Fibroblast of lung (primary cell): ENCODE data around the gene PNMA8C. TPM values are rescaled to one million over a fixed set of nuclear protein-coding genes. Genes with fewer than 3 reads are reported as not detected.

ENCODE experiments used
- DNase-seq, 2 donors: peaks; one replicate each; pipeline versions ENCODE4 v3.0.0 to v3.0.0-alpha.2; 2010; ENCODE audit warnings: low read depth in 2 of 2
- H2AFZ ChIP-seq: 2 replicates; pipeline ENCODE4 v1.5.1; 2012; ENCODE audit warnings: low read length, control low read depth, inconsistent platforms
- H3K27ac ChIP-seq: 2 replicates; pipeline ENCODE4 v1.5.1; 2011; ENCODE audit warnings: low read length, control low read depth; ENCODE audit not compliant: insufficient read depth
- H3K27me3 ChIP-seq: 2 replicates; pipeline ENCODE4 v1.5.1; 2011; ENCODE audit warnings: mild to moderate bottlenecking, low read length; ENCODE audit not compliant: control insufficient read depth, insufficient read depth
- H3K36me3 ChIP-seq: 2 replicates; pipeline ENCODE4 v1.5.1; 2011; ENCODE audit warnings: low read length; ENCODE audit not compliant: control insufficient read depth, insufficient read depth
- H3K4me1 ChIP-seq: 2 replicates; pipeline ENCODE4 v1.5.1; 2011; ENCODE audit warnings: low read length; ENCODE audit not compliant: control insufficient read depth, insufficient read depth; ENCODE audit errors: extremely low read depth
- H3K4me2 ChIP-seq: 2 replicates; pipeline ENCODE4 v1.5.1; 2011; ENCODE audit warnings: low read length, control low read depth; ENCODE audit not compliant: insufficient read depth; ENCODE audit errors: extremely low read depth
- H3K4me3 ChIP-seq, 4 experiments: fragments of 200-600 bp in 1 of 4; sonication (generic) in 1 of 4; replicated peaks in 1 of 4; 2 replicates each; pipeline ENCODE4 v1.5.1; 2011 to 2016; ENCODE audit warnings: low read length in 4 of 4, low read depth in 3 of 4, mild to moderate bottlenecking in 3 of 4, control low read depth in 2 of 4, inconsistent platforms in 1 of 4, mixed read lengths in 1 of 4; ENCODE audit not compliant: insufficient read depth in 1 of 4; ENCODE audit errors: control extremely low read depth in 1 of 4
- H3K79me2 ChIP-seq: 2 replicates; pipeline ENCODE4 v1.5.1; 2012; ENCODE audit warnings: mild to moderate bottlenecking, low read length, inconsistent platforms; ENCODE audit not compliant: control insufficient read depth, insufficient read depth
- H3K9ac ChIP-seq: 2 replicates; pipeline ENCODE4 v1.5.1; 2011; ENCODE audit warnings: mild to moderate bottlenecking, low read length, control low read depth; ENCODE audit not compliant: insufficient read depth
- H3K9me3 ChIP-seq: 2 replicates; pipeline ENCODE4 v1.5.1; 2012; ENCODE audit warnings: low read depth, low read length; ENCODE audit not compliant: control insufficient read depth, insufficient read depth
- H4K20me1 ChIP-seq: 2 replicates; pipeline ENCODE4 v1.5.1; 2011; ENCODE audit warnings: low read length; ENCODE audit not compliant: control insufficient read depth, insufficient read depth; ENCODE audit errors: extremely low read depth
- EZH2 ChIP-seq: IDR thresholded peaks from 2 replicates; pipeline ENCODE4 v1.5.1; 2012; ENCODE audit warnings: low read length, control low read depth, mild to moderate bottlenecking; ENCODE audit errors: missing control alignments
- polyA minus RNA-seq: library from RNA; depleted of rRNA, polyadenylated mRNA; stranded (reverse); fragments of >200 nt; gene quantifications from 2 replicates; pipeline ENCODE4 v1.2.3, GENCODE V29; 2011; ENCODE audit warnings: low replicate concordance
- polyA plus RNA-seq, 2 donors: library from polyadenylated mRNA; depleted of rRNA in 1 of 2; stranded (reverse) in 1 of 2; unstranded in 1 of 2; fragments of >200 nt; gene quantifications; 2 replicates each; pipeline ENCODE4 v1.2.1, GENCODE V29; 2011 to 2012; ENCODE audit warnings: missing spikeins in 1 of 2
- total RNA-seq: library from RNA; depleted of rRNA; stranded (reverse); fragments of >200 nt; gene quantifications from 2 replicates; pipeline ENCODE4 v1.2.1, GENCODE V29; 2014
- TF ChIP-seq, protein P1 (sequence below), 2 donors: IDR thresholded peaks in 1 of 2; conservative IDR thresholded peaks in 1 of 2; 1 replicate in 1 of 2; 2 replicates in 1 of 2; pipeline ENCODE4 v1.5.1; 2011 to 2012; ENCODE audit warnings: low read length in 2 of 2, control low read depth in 1 of 2, inconsistent platforms in 1 of 2, low read depth in 1 of 2, mild to moderate bottlenecking in 1 of 2

The PNMA8C gene
- total RNA-seq (under 0.01 and 0.17 TPM in 2 replicates), polyA plus RNA-seq (0.01 and 0.07 TPM in 2 replicates), polyA minus RNA-seq (not detected in 2 replicates)
- 0.05 TPM in 1 of 2 replicates, not detected in the other for polyA plus RNA-seq (2012)

DNA sequence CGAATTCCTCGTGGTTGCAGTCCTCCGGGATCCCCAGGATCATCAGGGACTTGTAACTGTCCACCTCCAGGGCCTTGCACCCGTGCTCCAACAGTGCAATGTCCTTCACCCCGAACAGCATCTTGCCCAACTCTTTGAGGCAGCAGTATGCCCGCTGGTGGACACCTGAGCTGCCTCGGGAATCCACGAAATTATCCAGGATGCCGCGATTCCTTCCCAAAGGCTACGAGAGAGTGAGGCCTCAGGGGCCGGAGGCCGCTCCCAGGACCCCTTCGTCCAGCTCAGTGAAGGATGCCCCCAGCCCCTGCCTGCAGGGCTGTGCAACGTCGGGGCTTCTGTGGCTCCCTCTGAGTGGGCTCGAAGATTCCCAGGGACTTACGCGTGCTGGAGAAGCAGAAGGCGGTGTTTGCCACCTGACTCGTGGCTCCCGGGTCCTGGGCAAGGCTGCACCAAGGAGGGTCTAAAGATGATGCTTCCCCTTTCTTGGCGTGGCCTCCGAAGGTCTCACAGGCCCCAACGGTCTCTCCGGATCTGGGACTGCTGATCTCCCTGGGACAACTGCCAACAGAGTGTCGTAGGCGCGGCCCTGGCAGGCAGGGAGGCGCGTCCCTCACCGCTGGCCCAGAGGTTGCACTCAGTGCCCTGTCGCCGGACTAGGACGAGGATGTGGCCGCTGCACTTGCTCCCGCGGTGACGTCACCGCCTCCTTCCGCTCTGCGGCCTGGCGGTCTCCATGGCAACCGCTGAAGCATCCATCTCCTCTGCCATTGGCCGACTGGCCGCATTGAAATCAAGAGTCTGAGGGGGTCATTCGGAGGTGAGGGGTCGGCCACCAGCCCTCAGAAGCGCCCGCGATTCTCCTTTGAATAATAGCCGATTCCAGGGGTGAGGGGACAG lies at the start of gene PNMA8C:
PNMA8C (minus strand) TSS at position 698 of the 897 bp plus-strand sequence; CDS start at position 121, 577 bp downstream.
- peak within 1 kb of the TSS; percentile 78 for H3K4me2 ChIP-seq
- H3K4me1 ChIP-seq, result peaks cover 3% of the 10 kb centered on the region
- no peaks in the 10 kb centered on the region for H3K36me3 ChIP-seq
- H3K9me3 ChIP-seq, result no peaks in the 10 kb centered on the region
- H3K4me3 ChIP-seq, result peak within 1 kb of the TSS; percentile 17 to 32 (median 24)
- no peaks in the 10 kb centered on the region for H4K20me1 ChIP-seq
- no peaks in the 10 kb centered on the region for H3K79me2 ChIP-seq
- DNase-seq, result peak; percentile 52 to 61
- H3K27ac ChIP-seq, result no peak within 1 kb of the TSS
- no peaks in the 10 kb centered on the region for H3K27me3 ChIP-seq
- peak within 1 kb of the TSS; percentile 46 for H2AFZ ChIP-seq
- no peak within 1 kb of the TSS for H3K9ac ChIP-seq
- TF ChIP-seq, protein P1, sequence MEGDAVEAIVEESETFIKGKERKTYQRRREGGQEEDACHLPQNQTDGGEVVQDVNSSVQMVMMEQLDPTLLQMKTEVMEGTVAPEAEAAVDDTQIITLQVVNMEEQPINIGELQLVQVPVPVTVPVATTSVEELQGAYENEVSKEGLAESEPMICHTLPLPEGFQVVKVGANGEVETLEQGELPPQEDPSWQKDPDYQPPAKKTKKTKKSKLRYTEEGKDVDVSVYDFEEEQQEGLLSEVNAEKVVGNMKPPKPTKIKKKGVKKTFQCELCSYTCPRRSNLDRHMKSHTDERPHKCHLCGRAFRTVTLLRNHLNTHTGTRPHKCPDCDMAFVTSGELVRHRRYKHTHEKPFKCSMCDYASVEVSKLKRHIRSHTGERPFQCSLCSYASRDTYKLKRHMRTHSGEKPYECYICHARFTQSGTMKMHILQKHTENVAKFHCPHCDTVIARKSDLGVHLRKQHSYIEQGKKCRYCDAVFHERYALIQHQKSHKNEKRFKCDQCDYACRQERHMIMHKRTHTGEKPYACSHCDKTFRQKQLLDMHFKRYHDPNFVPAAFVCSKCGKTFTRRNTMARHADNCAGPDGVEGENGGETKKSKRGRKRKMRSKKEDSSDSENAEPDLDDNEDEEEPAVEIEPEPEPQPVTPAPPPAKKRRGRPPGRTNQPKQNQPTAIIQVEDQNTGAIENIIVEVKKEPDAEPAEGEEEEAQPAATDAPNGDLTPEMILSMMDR (conservative IDR thresholded peaks at IDR 0.05 in 1 of 2, IDR thresholded peaks at IDR 0.05 in 1 of 2; ENCODE audit: low read depth in 1 of 2, low read length in 2 of 2), result no peak
- TF ChIP-seq EZH2, result no peak

DNA sequence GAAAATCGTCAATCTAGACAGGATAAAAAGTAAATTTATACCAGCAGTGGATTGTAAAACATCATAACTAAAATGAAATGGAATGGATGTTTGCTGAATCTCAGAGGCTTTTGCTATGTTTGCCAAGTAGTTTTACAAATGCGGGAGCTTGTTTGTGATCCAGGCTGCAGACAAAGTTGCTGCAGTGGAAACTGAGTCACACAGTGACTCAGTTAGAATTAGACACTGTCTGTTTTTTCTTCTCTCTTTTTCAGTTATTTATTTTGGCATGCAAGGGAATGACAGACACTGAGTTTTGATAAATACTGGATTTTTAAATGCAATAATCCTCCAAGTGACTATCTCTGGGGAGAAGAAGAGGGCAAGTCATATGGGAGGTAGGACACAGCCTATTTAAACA lies 47.2 kb upstream of the PNMA8C start:
- H3K27ac ChIP-seq, result no peak overlapping the region
- H3K27me3 ChIP-seq, result no peaks in the 10 kb centered on the region
- H3K9ac ChIP-seq, result no peak overlapping the region
- H3K4me2 ChIP-seq, result no peak overlapping the region
- no peak overlapping the region for H3K4me3 ChIP-seq
- H4K20me1 ChIP-seq, result no peaks in the 10 kb centered on the region
- H3K4me1 ChIP-seq, result peaks cover 4% of the 10 kb centered on the region
- H2AFZ ChIP-seq, result no peak overlapping the region
- no peaks in the 10 kb centered on the region for H3K9me3 ChIP-seq
- peak in 1 of 2 donors; percentile 60 for DNase-seq
- H3K79me2 ChIP-seq, result no peaks in the 10 kb centered on the region
- no peaks in the 10 kb centered on the region for H3K36me3 ChIP-seq
- TF ChIP-seq, protein P1 (conservative IDR thresholded peaks at IDR 0.05 in 1 of 2, IDR thresholded peaks at IDR 0.05 in 1 of 2; ENCODE audit: low read depth in 1 of 2, low read length in 2 of 2), result no peak
- no peak for TF ChIP-seq EZH2

DNA sequence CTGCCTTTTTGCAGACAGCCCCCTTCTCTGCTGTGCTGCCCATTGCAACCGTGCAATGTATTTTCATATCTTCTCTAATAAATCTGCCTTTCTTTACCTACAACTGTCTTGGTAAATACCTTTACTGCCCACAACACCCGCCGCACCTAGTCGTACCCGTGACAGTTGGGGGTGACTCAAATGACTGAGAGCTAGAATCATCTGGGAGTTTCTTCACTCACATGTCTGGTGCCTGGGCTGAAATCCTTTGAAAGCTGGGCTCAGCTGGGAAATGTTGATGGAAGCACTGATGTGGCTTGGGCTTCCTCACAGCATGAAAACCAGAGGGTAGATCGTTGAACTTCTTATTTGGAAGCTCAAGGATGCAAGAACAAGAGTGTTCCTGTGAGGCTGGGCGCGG lies 45.5 kb upstream of the PNMA8C start:
- no peak overlapping the region for H2AFZ ChIP-seq
- H3K4me1 ChIP-seq, result no peaks in the 10 kb centered on the region
- H3K27me3 ChIP-seq, result no peaks in the 10 kb centered on the region
- no peak overlapping the region for H3K4me2 ChIP-seq
- H3K79me2 ChIP-seq, result no peaks in the 10 kb centered on the region
- no peak overlapping the region for H3K9ac ChIP-seq
- no peak for DNase-seq
- H3K27ac ChIP-seq, result no peak overlapping the region
- no peaks in the 10 kb centered on the region for H3K9me3 ChIP-seq
- H3K36me3 ChIP-seq, result no peaks in the 10 kb centered on the region
- no peaks in the 10 kb centered on the region for H4K20me1 ChIP-seq
- TF ChIP-seq EZH2, result no peak
- TF ChIP-seq, protein P1 (conservative IDR thresholded peaks at IDR 0.05 in 1 of 2, IDR thresholded peaks at IDR 0.05 in 1 of 2; ENCODE audit: low read depth in 1 of 2, low read length in 2 of 2), result no peak
- H3K4me3 ChIP-seq, result no peak overlapping the region
